Loucy (cell line): ENCODE measurements around the gene TSPAN19.

Experiments
- EZH2phosphoT487 ChIP-seq: fragments of 200-600 bp; IDR thresholded peaks from 2 replicates; pipeline ENCODE4 v1.6.1; 2018; ENCODE audit warnings: antibody characterized with exemption, mild to moderate bottlenecking, moderate library complexity, borderline replicate concordance
- TF ChIP-seq, protein P1 (sequence below): fragments of 200-600 bp; sonication (generic); conservative IDR thresholded peaks from 2 replicates; pipeline ENCODE4 v1.5.1; 2014; ENCODE audit warnings: mild to moderate bottlenecking, antibody characterized with exemption, low read length

DNA sequence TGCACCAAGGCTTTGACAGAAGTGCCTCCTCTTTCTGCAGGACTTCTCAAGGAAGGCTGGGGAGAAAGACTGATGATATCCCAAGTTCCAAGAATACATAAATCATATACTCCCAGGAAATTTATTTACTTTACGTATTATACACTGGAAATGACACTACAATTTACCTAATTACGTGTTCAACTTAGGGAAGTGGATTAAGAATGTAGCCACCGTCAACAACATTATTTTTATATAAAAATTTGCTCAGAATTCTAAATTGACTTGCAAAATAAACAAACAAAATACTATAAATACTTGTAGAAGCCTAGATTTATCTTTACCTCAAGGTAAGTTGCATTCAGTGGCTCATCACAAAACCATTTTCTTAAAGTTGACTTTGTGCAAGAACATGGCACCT is 18.9 kb downstream of the TSPAN19 start:
- TF ChIP-seq, protein P1, sequence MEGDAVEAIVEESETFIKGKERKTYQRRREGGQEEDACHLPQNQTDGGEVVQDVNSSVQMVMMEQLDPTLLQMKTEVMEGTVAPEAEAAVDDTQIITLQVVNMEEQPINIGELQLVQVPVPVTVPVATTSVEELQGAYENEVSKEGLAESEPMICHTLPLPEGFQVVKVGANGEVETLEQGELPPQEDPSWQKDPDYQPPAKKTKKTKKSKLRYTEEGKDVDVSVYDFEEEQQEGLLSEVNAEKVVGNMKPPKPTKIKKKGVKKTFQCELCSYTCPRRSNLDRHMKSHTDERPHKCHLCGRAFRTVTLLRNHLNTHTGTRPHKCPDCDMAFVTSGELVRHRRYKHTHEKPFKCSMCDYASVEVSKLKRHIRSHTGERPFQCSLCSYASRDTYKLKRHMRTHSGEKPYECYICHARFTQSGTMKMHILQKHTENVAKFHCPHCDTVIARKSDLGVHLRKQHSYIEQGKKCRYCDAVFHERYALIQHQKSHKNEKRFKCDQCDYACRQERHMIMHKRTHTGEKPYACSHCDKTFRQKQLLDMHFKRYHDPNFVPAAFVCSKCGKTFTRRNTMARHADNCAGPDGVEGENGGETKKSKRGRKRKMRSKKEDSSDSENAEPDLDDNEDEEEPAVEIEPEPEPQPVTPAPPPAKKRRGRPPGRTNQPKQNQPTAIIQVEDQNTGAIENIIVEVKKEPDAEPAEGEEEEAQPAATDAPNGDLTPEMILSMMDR = no peak
- no peak for TF ChIP-seq EZH2phosphoT487
